SU-DHL-6 (cell line): ENCODE results near the gene RRM1.

Experiments
- CTCF ChIP-seq: fragments of 200-600 bp; sonication (generic); IDR thresholded peaks from one replicate; pipeline ENCODE4 v1.5.1; 2017; ENCODE audit warnings: antibody characterized with exemption, mild to moderate bottlenecking, low read length, moderate library complexity; ENCODE audit not compliant: insufficient read depth, poor library complexity, severe bottlenecking
- EZH2phosphoT487 ChIP-seq: fragments of 200-600 bp; sonication (generic), shearing (Covaris generic); conservative IDR thresholded peaks from 2 replicates; pipeline ENCODE4 v1.6.1; 2018; ENCODE audit warnings: mild to moderate bottlenecking, antibody characterized with exemption, low read length, moderate library complexity, mixed read lengths

- no peak for TF ChIP-seq CTCF
- no peak for TF ChIP-seq EZH2phosphoT487
Measured at GRCh38 chr11:4115128-4115527, 20.5 kb downstream of the RRM1 start.
